Measurements from ENCODE around the gene ERBB4. TPM values are rescaled to one million over a fixed set of nuclear protein-coding genes. Genes with fewer than 3 reads are reported as not detected.

The ERBB4 gene
- total RNA-seq, 4 donors from 2014 or later: 0.59 to 1.5 (median 0.83) TPM

- H3K4me3 ChIP-seq (ENCODE audit: low read depth, poor library complexity, severe bottlenecking): no peak overlapping the region
- TF ChIP-seq CTCF (IDR thresholded peaks at IDR 0.05) (no peak), POLR2A (IDR thresholded peaks at IDR 0.05) (no peak)
- 77 to 82% methylated on average over 2 of the region's 2 CpGs for WGBS, 2 donors
- no peak for DNase-seq (ENCODE audit: low spot score in 2 of 2)
- intact Hi-C loops (cut with DNase I; ENCODE audit: low total_unique reads): no loop called here
Observed at GRCh38 chr2:211982162-211982561, 556.4 kb downstream of the ERBB4 start.

DNA sequence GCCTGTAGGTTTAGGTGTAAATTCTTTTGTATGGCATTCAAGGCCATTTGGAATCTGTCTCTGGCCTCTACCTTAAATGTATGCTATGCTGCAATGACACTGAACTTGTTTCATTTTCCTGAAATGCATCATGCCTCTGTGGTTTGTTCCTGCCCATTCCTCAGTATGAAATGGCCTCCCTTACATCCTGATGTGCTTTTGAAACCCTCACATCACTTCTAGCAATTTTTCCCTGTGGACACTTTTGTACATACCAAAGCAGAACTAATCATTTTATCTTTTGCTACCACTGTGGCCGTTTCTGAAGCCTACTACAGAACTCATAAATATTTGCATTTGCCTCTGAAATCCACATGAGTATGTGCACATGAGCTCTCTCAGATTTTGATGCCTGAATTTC, 557.2 kb downstream of the ERBB4 start:
- intact Hi-C loops (cut with DNase I; ENCODE audit: low total_unique reads): no loop called here

DNA sequence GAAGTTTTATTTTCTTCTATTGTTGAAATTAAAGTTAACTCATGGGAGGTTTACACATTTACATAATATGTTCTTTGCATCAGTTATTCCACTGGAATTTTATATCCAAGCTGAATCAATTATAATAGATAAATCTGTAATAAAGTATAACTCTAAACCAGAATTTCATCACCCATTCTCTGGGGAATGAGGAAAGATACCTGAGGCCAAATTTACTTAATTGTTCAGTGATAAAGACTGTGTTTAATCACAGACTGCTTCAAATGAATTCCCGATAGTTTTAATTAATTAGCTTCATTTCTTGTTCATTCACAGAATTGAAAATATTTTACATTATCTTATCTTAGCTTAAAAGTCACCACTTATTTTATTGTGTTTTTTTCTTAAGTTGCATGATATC, 562.5 kb downstream of the ERBB4 start:
- no peak for DNase-seq (ENCODE audit: low spot score in 2 of 2)
- no peak overlapping the region for H3K4me3 ChIP-seq (ENCODE audit: low read depth, poor library complexity, severe bottlenecking)
- TF ChIP-seq CTCF (IDR thresholded peaks at IDR 0.05): no peak
- no peak for TF ChIP-seq POLR2A (IDR thresholded peaks at IDR 0.05)
- WGBS, 2 donors: 92 to 96% methylated on average over 1 of the region's 1 CpG
- intact Hi-C loops (cut with DNase I; ENCODE audit: low total_unique reads): no loop called here

More for the DNA sequence above, 557.2 kb downstream of the ERBB4 start:
- DNase-seq (ENCODE audit: low spot score in 2 of 2): no peak
- no peak overlapping the region for H3K4me3 ChIP-seq (ENCODE audit: low read depth, poor library complexity, severe bottlenecking)
- WGBS, 2 donors: 39 to 47% methylated on average over 1 of the region's 1 CpG
- no peak for TF ChIP-seq CTCF (IDR thresholded peaks at IDR 0.05)
- TF ChIP-seq POLR2A (IDR thresholded peaks at IDR 0.05): no peak

DNA sequence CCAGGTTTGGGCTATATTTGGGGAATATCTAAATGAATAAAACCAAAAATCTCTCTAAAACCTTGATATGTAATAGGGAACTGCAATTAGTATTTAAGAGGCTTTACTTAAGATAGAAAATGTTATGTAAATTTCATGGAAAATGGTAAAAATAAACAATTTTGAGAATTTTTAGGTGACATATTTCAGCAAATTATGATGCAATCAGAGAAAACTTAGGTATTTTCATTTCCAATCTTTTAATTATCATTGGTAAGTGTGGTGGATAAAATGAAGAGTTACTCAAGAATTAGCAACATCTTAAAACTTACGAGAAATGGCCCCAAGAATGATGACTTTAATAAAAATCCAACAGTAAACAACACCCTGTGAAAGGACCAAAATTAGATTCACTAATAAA, 571.4 kb downstream of the ERBB4 start:
- intact Hi-C loops (cut with DNase I; ENCODE audit: low total_unique reads): no loop called here
- DNase-seq (ENCODE audit: low spot score in 2 of 2): no peak
- H3K4me3 ChIP-seq (ENCODE audit: low read depth, poor library complexity, severe bottlenecking): no peak overlapping the region
- TF ChIP-seq CTCF (IDR thresholded peaks at IDR 0.05) (no peak), POLR2A (IDR thresholded peaks at IDR 0.05) (no peak)
- 83 to 91% methylated on average over 1 of the region's 1 CpG for WGBS, 2 donors

DNA sequence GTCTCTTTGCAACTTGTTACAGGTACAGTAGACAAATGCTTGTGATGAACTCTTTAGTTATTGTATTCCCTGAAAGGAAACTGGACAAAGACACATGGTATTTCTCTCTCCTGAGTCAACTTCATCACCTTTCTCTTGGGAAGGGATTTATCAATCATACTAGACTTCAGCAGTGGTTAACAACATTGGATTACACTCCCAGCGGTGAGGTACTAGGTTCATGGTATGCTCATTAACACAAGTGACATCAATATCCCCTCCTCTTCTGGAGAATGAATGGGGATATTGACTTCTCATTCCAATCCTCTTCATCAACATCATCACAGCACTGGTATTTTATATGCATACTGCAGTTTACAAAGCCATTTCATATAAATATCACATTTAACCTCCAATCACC, 574.6 kb downstream of the ERBB4 start:
- TF ChIP-seq POLR2A (IDR thresholded peaks at IDR 0.05): no peak
- TF ChIP-seq CTCF (IDR thresholded peaks at IDR 0.05): no peak

DNA sequence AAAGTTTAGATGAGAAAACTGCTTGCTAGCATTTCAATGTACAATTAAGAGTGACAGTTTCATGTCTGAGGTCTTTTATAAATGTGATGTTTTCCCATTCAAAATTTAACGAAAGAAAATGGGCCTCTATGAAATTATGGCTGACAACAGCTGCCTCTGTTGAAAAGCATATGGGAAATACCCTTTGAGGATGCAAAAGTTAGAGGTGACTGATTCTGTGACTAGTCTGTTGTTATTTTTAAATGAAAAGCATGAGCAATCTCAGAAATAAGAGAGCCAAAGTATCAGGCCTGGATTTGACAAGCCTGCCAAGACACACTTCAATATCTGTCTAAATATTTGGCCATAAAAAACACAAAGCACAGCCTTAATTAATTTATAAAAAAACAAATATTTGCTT, 580.8 kb downstream of the ERBB4 start:
- no peak for DNase-seq (ENCODE audit: low spot score in 2 of 2)
- no peak for TF ChIP-seq CTCF (IDR thresholded peaks at IDR 0.05)
- no peak for TF ChIP-seq POLR2A (IDR thresholded peaks at IDR 0.05)
- 76 to 88% methylated on average over 1 of the region's 1 CpG for WGBS, 2 donors
- no peak overlapping the region for H3K4me3 ChIP-seq (ENCODE audit: low read depth, poor library complexity, severe bottlenecking)
- intact Hi-C loops (cut with DNase I; ENCODE audit: low total_unique reads): no loop called here

More for the DNA sequence above, 574.6 kb downstream of the ERBB4 start:
- intact Hi-C loops (cut with DNase I; ENCODE audit: low total_unique reads): no loop called here
- no peak for DNase-seq (ENCODE audit: low spot score in 2 of 2)
- WGBS, 2 donors: 82 to 83% methylated on average over 1 of the region's 1 CpG
- no peak overlapping the region for H3K4me3 ChIP-seq (ENCODE audit: low read depth, poor library complexity, severe bottlenecking)

All from lower leg skin (tissue), 4 donors.